WTC11 (cell line): ENCODE data around the gene STX2. TPM values are rescaled to one million over a fixed set of nuclear protein-coding genes. Genes with fewer than 3 reads are reported as not detected.
A peak's percentile ranks its signal among the peaks of the same experiment; 100 is the strongest.

ENCODE experiments used
- ATAC-seq: fragments of 200-7000 bp; cut with Tn5 transposase; 2 replicates; pipeline ENCODE4 v1.10.0; 2021; ENCODE audit warnings: mild to moderate bottlenecking, moderate library complexity
- CTCF ChIA-PET: fragments of 300-600 bp; sonication (Branson Sonifier 250); formaldehyde crosslinking; loops from one replicate; lab custom pipeline; 2021; ENCODE audit warnings: antibody characterized with exemption; lab: Charles Lee
- POLR2A ChIA-PET: fragments of 350-600 bp; sonication (Branson Sonifier 250); formaldehyde crosslinking; loops from one replicate; lab custom pipeline; 2021; ENCODE audit warnings: antibody characterized with exemption; lab: Charles Lee
- DNase-seq: peaks from one replicate; pipeline ENCODE4 v3.0.0; 2021; ENCODE audit warnings: low spot score
- H3K27ac Mint-ChIP-seq: 2 replicates; pipeline ENCODE4 v1.8.0; 2021; ENCODE audit warnings: mixed read lengths
- H3K27me3 Mint-ChIP-seq: 2 replicates; pipeline ENCODE4 v1.8.0; 2021; ENCODE audit warnings: low read depth, mild to moderate bottlenecking, moderate library complexity, mixed read lengths
- H3K36me3 Mint-ChIP-seq: 2 replicates; pipeline ENCODE4 v1.8.0; 2021; ENCODE audit warnings: mixed read lengths
- H3K4me1 Mint-ChIP-seq: 2 replicates; pipeline ENCODE4 v1.8.0; 2022; ENCODE audit warnings: mixed read lengths
- H3K4me3 Mint-ChIP-seq: 2 replicates; pipeline ENCODE4 v1.8.0; 2021; ENCODE audit warnings: mild to moderate bottlenecking, moderate library complexity, mixed read lengths
- H3K9me3 Mint-ChIP-seq: 2 replicates; pipeline ENCODE4 v1.8.0; 2021; ENCODE audit warnings: mixed read lengths
- CREB1 ChIP-seq: sonication (generic); formaldehyde crosslinking; IDR thresholded peaks from 2 replicates; pipeline ENCODE4 v1.8.0; 2023; ENCODE audit warnings: mild to moderate bottlenecking, missing genetic modification reagents
- EMX1 ChIP-seq: fragments of 250-450 bp; sonication (Bioruptor Pico); IDR thresholded peaks from 2 replicates; pipeline ENCODE4 v1.8.0; 2021; ENCODE audit warnings: mild to moderate bottlenecking
- FOXJ3 ChIP-seq: sonication (generic); formaldehyde crosslinking; IDR thresholded peaks from 2 replicates; pipeline ENCODE4 v1.9.0; 2021; ENCODE audit warnings: missing genetic modification reagents, mild to moderate bottlenecking, borderline replicate concordance
- GRHL2 ChIP-seq: fragments of 250-450 bp; sonication (Bioruptor Pico); IDR thresholded peaks from 2 replicates; pipeline ENCODE4 v1.8.0; 2022; ENCODE audit warnings: mild to moderate bottlenecking, moderate library complexity; ENCODE audit not compliant: insufficient replicate concordance, severe bottlenecking
- JAZF1 ChIP-seq: fragments of 250-450 bp; sonication (Bioruptor Pico); IDR thresholded peaks from 2 replicates; pipeline ENCODE4 v1.9.0; 2021; ENCODE audit warnings: moderate library complexity, mild to moderate bottlenecking, inconsistent platforms
- KAT7 ChIP-seq: sonication (generic); formaldehyde crosslinking; IDR thresholded peaks from 2 replicates; pipeline ENCODE4 v1.8.1; 2023; ENCODE audit warnings: missing genetic modification reagents, mild to moderate bottlenecking, borderline replicate concordance
- MYBL2 ChIP-seq: sonication (generic); formaldehyde crosslinking; IDR thresholded peaks from 2 replicates; pipeline ENCODE4 v1.8.1; 2023; ENCODE audit warnings: mild to moderate bottlenecking, moderate library complexity, missing genetic modification reagents
- NFATC4 ChIP-seq: fragments of 250-450 bp; sonication (Bioruptor Pico); IDR thresholded peaks from 2 replicates; pipeline ENCODE4 v1.9.0; 2021; ENCODE audit warnings: mild to moderate bottlenecking
- NFYB ChIP-seq: sonication (generic); formaldehyde crosslinking; conservative IDR thresholded peaks from 2 replicates; pipeline ENCODE4 v1.8.0; 2022; ENCODE audit warnings: low read depth, missing genetic modification reagents
- NR1H2 ChIP-seq: sonication (generic); formaldehyde crosslinking; IDR thresholded peaks from 2 replicates; pipeline ENCODE4 v1.9.0; 2021; ENCODE audit warnings: mild to moderate bottlenecking, moderate library complexity, missing genetic modification reagents
- OVOL2 ChIP-seq: fragments of 250-450 bp; sonication (Bioruptor Pico); IDR thresholded peaks from 2 replicates; pipeline ENCODE4 v1.9.0; 2021; ENCODE audit warnings: mild to moderate bottlenecking, borderline replicate concordance
- PRRX2 ChIP-seq: fragments of 250-450 bp; sonication (Bioruptor Pico); IDR thresholded peaks from 2 replicates; pipeline ENCODE4 v1.8.0; 2021; ENCODE audit warnings: mild to moderate bottlenecking
- TCF7 ChIP-seq: sonication (generic); formaldehyde crosslinking; IDR thresholded peaks from 2 replicates; pipeline ENCODE4 v1.8.0; 2022; ENCODE audit warnings: mild to moderate bottlenecking, low read depth, missing genetic modification reagents, moderate library complexity
- TP53 ChIP-seq: sonication (generic); formaldehyde crosslinking; IDR thresholded peaks from 2 replicates; pipeline ENCODE4 v1.8.1; 2023; ENCODE audit warnings: mild to moderate bottlenecking, missing genetic modification reagents
- ZNF121 ChIP-seq: sonication (generic); formaldehyde crosslinking; IDR thresholded peaks from 2 replicates; pipeline ENCODE4 v1.8.0; 2023; ENCODE audit warnings: missing genetic modification reagents
- ZNF671 ChIP-seq: fragments of 250-450 bp; sonication (Bioruptor Pico); IDR thresholded peaks from 2 replicates; pipeline ENCODE4 v1.8.0; 2021; ENCODE audit warnings: mild to moderate bottlenecking
- total RNA-seq: library from RNA; stranded (reverse); gene quantifications from 3 replicates; pipeline ENCODE4 v1.2.3, GENCODE V29; 2021
- TF ChIP-seq, protein P1 (sequence below): fragments of 200-600 bp; IDR thresholded peaks from 2 replicates; pipeline ENCODE4 v1.8.0; 2022; ENCODE audit warnings: antibody characterized with exemption
- TF ChIP-seq, protein P2 (sequence below): sonication (generic); formaldehyde crosslinking; IDR thresholded peaks from 2 replicates; pipeline ENCODE4 v1.8.1; 2023; ENCODE audit warnings: mild to moderate bottlenecking, missing genetic modification reagents, borderline replicate concordance
- TF ChIP-seq, protein P3 (sequence below): fragments of 250-450 bp; sonication (Bioruptor Pico); conservative IDR thresholded peaks from 2 replicates; pipeline ENCODE4 v1.9.0; 2021; ENCODE audit warnings: mild to moderate bottlenecking
- TF ChIP-seq, protein P4 (sequence below): sonication (generic); formaldehyde crosslinking; IDR thresholded peaks from 2 replicates; pipeline ENCODE4 v1.8.0; 2023; ENCODE audit warnings: mild to moderate bottlenecking, missing genetic modification reagents
- TF ChIP-seq, protein P5 (sequence below): sonication (generic); formaldehyde crosslinking; IDR thresholded peaks from 2 replicates; pipeline ENCODE4 v1.8.0; 2022; ENCODE audit warnings: mild to moderate bottlenecking, missing genetic modification reagents

Gene STX2
- total RNA-seq, 1 experiment from 2014 or later, result 22.7 TPM

DNA sequence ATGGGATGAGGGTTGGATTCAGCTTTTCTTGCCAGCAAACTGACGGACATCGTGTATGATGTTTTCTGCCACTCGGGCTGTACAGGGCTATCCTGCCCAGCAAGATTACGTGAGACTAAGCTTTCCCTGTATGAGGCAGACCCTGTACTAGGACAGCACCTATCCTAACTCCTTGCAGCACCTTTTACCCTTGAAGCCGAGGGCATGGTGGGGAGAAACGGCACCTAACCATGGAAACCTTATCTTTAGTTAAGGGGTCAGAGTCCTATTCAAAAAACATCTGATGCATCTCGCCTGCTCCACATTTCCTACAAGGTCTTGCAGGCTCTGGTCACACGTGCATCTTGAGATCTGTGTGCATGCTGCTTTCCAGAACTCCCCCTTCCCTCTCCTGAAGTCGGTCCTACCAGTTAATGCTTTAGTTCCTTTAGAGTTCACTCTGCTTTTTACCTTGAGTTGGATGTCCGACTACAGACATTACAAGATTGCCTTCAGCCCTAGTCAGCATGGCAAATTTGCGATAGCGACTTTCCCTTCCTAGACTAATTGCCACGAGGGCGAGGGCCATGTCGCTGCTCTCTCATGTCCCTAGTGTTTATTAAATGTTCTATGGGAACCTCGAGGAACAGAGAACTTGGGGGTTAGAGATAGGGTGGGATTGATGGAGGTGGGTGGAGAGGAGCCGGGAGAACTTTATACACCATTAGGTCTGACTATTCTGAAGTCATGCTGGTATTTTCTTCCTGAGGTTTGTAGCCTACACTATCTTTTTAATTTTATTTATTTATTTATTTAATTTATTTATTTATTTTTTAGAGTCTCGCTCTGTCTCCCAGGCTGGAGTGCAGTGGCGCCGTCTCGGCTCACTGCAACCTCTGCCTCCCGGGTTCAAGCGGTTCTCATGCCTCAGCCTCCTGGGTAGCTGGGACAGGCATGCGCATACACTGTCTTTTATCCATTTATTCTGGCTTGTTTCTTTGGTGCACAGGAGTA is 39.4 kb upstream of the STX2 start:
- Mint-ChIP-seq H3K9me3 (no peaks in the 10 kb centered on the region), H3K4me3 (no peak overlapping the region), H3K36me3 (peaks cover 42% of the 10 kb centered on the region), H3K27me3 (no peaks in the 10 kb centered on the region), H3K4me1 (peaks cover 56% of the 10 kb centered on the region), H3K27ac (peak overlapping the region; percentile 80)
- ATAC-seq (peak; percentile 16), DNase-seq (no peak)
- TF ChIP-seq KAT7 (CRISPR knock-in tag) (0 out of 2 replicates have a peak, but pooled peaks have one; percentile 54), FOXJ3 (no peak), CREB1 (CRISPR knock-in tag) (peak; percentile 27; the same call in 1 of the 2 replicates), TCF7 (no peak), NR1H2 (CRISPR knock-in tag) (no peak), PRRX2 (CRISPR knock-in tag) (peak; percentile 78; the same call in 1 of the 2 replicates), EMX1 (CRISPR knock-in tag) (peak; percentile 89; the same call in 1 of the 2 replicates), ZNF671 (CRISPR knock-in tag) (peak; percentile 68; the same call in 1 of the 2 replicates), ZNF121 (CRISPR knock-in tag) (0 out of 2 replicates have a peak, but pooled peaks have one; percentile 15), NFATC4 (CRISPR knock-in tag) (peak; percentile 80)
- TF ChIP-seq, protein P1, sequence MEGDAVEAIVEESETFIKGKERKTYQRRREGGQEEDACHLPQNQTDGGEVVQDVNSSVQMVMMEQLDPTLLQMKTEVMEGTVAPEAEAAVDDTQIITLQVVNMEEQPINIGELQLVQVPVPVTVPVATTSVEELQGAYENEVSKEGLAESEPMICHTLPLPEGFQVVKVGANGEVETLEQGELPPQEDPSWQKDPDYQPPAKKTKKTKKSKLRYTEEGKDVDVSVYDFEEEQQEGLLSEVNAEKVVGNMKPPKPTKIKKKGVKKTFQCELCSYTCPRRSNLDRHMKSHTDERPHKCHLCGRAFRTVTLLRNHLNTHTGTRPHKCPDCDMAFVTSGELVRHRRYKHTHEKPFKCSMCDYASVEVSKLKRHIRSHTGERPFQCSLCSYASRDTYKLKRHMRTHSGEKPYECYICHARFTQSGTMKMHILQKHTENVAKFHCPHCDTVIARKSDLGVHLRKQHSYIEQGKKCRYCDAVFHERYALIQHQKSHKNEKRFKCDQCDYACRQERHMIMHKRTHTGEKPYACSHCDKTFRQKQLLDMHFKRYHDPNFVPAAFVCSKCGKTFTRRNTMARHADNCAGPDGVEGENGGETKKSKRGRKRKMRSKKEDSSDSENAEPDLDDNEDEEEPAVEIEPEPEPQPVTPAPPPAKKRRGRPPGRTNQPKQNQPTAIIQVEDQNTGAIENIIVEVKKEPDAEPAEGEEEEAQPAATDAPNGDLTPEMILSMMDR, result no peak
- TF ChIP-seq, protein P2, sequence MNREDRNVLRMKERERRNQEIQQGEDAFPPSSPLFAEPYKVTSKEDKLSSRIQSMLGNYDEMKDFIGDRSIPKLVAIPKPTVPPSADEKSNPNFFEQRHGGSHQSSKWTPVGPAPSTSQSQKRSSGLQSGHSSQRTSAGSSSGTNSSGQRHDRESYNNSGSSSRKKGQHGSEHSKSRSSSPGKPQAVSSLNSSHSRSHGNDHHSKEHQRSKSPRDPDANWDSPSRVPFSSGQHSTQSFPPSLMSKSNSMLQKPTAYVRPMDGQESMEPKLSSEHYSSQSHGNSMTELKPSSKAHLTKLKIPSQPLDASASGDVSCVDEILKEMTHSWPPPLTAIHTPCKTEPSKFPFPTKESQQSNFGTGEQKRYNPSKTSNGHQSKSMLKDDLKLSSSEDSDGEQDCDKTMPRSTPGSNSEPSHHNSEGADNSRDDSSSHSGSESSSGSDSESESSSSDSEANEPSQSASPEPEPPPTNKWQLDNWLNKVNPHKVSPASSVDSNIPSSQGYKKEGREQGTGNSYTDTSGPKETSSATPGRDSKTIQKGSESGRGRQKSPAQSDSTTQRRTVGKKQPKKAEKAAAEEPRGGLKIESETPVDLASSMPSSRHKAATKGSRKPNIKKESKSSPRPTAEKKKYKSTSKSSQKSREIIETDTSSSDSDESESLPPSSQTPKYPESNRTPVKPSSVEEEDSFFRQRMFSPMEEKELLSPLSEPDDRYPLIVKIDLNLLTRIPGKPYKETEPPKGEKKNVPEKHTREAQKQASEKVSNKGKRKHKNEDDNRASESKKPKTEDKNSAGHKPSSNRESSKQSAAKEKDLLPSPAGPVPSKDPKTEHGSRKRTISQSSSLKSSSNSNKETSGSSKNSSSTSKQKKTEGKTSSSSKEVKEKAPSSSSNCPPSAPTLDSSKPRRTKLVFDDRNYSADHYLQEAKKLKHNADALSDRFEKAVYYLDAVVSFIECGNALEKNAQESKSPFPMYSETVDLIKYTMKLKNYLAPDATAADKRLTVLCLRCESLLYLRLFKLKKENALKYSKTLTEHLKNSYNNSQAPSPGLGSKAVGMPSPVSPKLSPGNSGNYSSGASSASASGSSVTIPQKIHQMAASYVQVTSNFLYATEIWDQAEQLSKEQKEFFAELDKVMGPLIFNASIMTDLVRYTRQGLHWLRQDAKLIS (CRISPR knock-in tag), result 0 out of 2 replicates have a peak, but pooled peaks have one; percentile 39
- TF ChIP-seq, protein P3, sequence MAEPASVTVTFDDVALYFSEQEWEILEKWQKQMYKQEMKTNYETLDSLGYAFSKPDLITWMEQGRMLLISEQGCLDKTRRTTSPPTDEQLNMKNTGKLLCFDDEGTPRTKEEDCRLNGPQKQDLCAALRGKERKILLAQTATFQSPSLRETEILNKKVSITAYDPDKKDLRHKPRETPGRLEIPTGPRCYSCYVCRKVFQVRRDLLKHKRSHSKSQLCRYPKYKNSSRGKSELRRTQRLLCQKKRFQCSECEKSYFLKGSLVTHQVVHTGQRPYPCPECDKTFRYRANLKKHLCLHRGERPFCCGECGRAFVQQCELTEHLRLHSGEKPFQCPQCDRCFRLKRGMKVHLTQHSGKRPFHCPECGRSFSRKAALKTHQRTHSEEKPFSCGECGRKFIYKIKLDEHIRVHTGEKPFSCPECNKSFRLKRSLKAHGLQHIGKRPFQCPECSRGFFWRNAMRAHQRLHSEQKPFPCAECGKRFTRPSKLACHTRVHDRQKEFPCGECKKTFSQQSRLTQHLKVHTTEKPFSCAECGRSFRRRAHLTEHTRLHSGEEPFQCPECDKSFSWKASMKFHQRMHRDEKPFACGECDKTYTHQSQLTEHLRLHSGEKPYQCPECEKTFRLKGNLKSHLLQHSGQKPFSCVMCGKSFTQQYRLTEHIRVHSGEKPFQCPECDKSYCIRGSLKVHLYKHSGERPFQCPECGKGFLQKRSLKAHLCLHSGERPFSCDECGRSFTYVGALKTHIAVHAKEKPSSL (CRISPR knock-in tag), result peak; percentile 28; the same call in 1 of the 2 replicates
- ChIA-PET POLR2A (no interaction called here), CTCF (interaction anchor here (0.9 kb wide), 1 partner anchor 52 kb away, joined by 3 read pairs; no protein-coding TSS in a partner anchor)

DNA sequence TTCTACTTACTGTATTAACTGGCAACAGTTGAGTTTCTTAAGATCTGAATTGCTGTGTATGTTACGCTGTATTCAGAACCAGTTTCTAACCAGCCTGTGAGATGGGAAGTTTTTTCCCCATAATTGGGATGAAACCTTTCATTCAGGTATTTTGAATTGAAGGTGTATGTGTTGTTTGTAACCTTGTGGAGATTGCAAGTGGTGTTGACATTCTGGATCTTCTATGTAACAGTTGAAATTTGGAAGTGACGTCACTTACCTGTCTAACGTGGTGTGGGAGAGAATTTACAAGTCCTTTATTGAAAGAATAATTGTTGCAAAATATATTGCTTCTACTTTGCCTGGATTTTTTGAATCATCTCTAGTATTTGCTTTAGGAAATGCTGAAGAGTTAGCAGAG is 38.3 kb upstream of the STX2 start:
- CTCF ChIA-PET, result no interaction called here
- peak overlapping the region; percentile 26 for H3K27ac Mint-ChIP-seq
- peaks cover 66% of the 10 kb centered on the region for H3K4me1 Mint-ChIP-seq
- ATAC-seq, result no peak
- H3K9me3 Mint-ChIP-seq, result no peaks in the 10 kb centered on the region
- no peak for DNase-seq
- no peaks in the 10 kb centered on the region; the same call in 1 of the 2 replicates for H3K27me3 Mint-ChIP-seq
- POLR2A ChIA-PET, result no interaction called here
- H3K36me3 Mint-ChIP-seq, result peaks cover 53% of the 10 kb centered on the region
- no peak overlapping the region for H3K4me3 Mint-ChIP-seq
- no peak for TF ChIP-seq OVOL2 (CRISPR knock-in tag)
- no peak for TF ChIP-seq TP53 (CRISPR knock-in tag)
- TF ChIP-seq MYBL2, result no peak
- TF ChIP-seq NFYB (CRISPR knock-in tag), result no peak
- TF ChIP-seq GRHL2 (CRISPR knock-in tag), result no peak
- TF ChIP-seq, protein P4, sequence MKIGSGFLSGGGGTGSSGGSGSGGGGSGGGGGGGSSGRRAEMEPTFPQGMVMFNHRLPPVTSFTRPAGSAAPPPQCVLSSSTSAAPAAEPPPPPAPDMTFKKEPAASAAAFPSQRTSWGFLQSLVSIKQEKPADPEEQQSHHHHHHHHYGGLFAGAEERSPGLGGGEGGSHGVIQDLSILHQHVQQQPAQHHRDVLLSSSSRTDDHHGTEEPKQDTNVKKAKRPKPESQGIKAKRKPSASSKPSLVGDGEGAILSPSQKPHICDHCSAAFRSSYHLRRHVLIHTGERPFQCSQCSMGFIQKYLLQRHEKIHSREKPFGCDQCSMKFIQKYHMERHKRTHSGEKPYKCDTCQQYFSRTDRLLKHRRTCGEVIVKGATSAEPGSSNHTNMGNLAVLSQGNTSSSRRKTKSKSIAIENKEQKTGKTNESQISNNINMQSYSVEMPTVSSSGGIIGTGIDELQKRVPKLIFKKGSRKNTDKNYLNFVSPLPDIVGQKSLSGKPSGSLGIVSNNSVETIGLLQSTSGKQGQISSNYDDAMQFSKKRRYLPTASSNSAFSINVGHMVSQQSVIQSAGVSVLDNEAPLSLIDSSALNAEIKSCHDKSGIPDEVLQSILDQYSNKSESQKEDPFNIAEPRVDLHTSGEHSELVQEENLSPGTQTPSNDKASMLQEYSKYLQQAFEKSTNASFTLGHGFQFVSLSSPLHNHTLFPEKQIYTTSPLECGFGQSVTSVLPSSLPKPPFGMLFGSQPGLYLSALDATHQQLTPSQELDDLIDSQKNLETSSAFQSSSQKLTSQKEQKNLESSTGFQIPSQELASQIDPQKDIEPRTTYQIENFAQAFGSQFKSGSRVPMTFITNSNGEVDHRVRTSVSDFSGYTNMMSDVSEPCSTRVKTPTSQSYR (CRISPR knock-in tag), result no peak
- TF ChIP-seq, protein P5, sequence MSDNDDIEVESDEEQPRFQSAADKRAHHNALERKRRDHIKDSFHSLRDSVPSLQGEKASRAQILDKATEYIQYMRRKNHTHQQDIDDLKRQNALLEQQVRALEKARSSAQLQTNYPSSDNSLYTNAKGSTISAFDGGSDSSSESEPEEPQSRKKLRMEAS, result no peak
- no peak for TF ChIP-seq ZNF121 (CRISPR knock-in tag)
- no peak for TF ChIP-seq JAZF1
